HFFc6 (cell line): ENCODE measurements around the gene ADGRE3. TPM values are rescaled to one million over a fixed set of nuclear protein-coding genes. Genes with fewer than 3 reads are reported as not detected.
A peak's percentile ranks its signal among the peaks of the same experiment; 100 is the strongest.

ENCODE experiments used
- DNase-seq: peaks from one replicate; pipeline ENCODE4 v3.0.0-alpha.2; 2018
- H3K27ac Mint-ChIP-seq: 2 replicates; pipeline ENCODE4 v1.8.0; 2020; ENCODE audit warnings: mild to moderate bottlenecking, mixed read lengths
- H3K27me3 Mint-ChIP-seq: 2 replicates; pipeline ENCODE4 v1.8.0; 2021; ENCODE audit warnings: mild to moderate bottlenecking, moderate library complexity, mixed read lengths; ENCODE audit not compliant: insufficient read depth
- H3K36me3 Mint-ChIP-seq: 2 replicates; pipeline ENCODE4 v1.8.0; 2021; ENCODE audit warnings: low read depth, mixed read lengths
- H3K4me1 Mint-ChIP-seq: 2 replicates; pipeline ENCODE4 v1.8.0; 2020; ENCODE audit warnings: low read depth, mixed read lengths
- H3K4me3 Mint-ChIP-seq: 2 replicates; pipeline ENCODE4 v1.8.0; 2020; ENCODE audit warnings: mild to moderate bottlenecking, moderate library complexity, mixed read lengths
- H3K9me3 Mint-ChIP-seq: 2 replicates; pipeline ENCODE4 v1.8.0; 2020; ENCODE audit warnings: mild to moderate bottlenecking, mixed read lengths
- total RNA-seq, 6 experiments: library from RNA; stranded (reverse); fragmentation: NEBNext Ultra II Directional; extraction: Animal tissue kit (Norgen Biotek cat#: 25700); gene quantifications; 2 replicates in 1 of 6; 3 replicates in 5 of 6; pipeline ENCODE4 v1.2.3, GENCODE V29; 2021
- TF ChIP-seq, protein P1 (sequence below): fragments of 200-600 bp; sonication (generic); IDR thresholded peaks from 2 replicates; pipeline ENCODE4 v1.5.0; 2021; ENCODE audit warnings: antibody characterized with exemption, mild to moderate bottlenecking

ADGRE3 gene
- total RNA-seq, 6 experiments from 2014 or later = not detected

DNA sequence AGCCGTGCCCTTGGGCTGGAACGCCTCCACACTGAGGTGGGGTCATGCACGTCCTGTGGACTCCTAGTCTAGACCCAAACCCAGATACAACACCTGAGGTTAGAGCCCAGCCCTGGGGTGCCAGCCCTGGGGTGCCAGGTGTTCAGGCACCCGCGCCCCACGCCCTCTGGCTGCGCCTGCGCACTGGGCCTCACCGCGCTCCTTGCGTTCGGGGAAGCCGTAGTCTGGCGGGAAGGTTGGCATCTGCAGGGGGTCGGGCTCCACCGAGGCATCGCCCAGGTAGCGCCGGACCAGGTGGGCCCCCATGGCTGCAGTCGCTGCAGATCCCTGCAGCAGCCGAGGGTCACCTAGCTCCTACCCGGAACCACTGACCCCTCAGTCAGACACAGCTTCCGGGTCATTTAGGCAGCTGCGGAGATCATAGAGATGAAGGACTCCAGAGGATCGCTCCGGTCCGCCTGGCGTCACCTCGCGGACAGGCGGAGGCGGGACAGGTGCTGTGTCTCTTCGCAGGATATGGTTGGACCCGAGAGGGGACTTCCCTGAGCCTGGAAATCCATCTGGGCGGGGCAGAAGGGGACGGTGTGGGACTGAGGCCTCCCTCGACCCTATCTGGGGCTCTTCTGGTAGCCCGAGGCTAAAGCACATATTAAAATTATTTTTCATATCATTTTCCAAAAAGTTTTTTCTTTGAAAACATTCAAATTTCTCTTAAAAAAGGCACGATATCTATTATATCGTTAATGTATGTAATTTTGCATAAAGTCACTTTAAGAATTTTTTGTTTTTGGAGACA lies 102.8 kb downstream of the ADGRE3 start, which contains the start of gene NDUFB7:
TSS of gene NDUFB7 (minus strand) at position 372 of the 796 bp plus-strand sequence. CDS start at position 306, 66 bp downstream.
- peaks cover 24% of the 10 kb centered on the region for H3K4me1 Mint-ChIP-seq
- peak within 1 kb of the TSS; percentile 65 for H3K27ac Mint-ChIP-seq

DNA sequence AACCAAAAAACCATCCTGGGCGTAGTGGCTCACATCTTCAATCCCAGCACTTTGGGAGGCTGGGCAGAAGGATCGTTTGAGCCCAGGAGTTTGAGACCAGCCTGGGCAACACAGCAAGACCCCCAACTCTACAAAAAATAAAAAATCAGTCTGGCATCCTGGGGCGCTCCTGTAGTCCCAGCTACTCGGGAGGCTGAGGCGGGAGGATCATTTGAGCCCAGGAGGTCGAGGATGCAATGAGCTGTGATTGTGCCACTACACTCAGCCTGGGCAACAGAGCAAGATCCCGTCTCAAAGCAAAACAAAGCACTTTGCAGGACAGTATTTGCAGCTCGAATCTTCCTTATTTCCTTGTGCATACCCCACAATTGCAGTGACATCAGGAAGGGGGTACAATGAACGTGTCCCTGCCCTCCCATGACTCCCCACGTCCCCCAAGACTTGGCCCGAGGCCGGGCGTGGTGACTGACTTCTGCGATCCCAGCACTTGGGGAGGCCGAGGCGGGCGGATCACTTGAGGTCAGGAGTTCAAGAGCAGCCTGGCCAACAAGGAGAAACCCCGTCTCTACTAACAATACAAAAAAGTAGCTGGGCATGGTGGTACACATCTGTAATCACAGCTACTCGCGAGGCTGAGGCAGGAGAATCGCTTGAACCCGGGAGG lies 103.6 kb downstream of the ADGRE3 start:
- Mint-ChIP-seq H3K4me3 (peak overlapping the region; percentile 95), H3K36me3 (peaks cover 8% of the 10 kb centered on the region), H3K27ac (no peak overlapping the region), H3K9me3 (no peaks in the 10 kb centered on the region), H3K4me1 (peaks cover 24% of the 10 kb centered on the region), H3K27me3 (no peaks in the 10 kb centered on the region)
- TF ChIP-seq, protein P1, sequence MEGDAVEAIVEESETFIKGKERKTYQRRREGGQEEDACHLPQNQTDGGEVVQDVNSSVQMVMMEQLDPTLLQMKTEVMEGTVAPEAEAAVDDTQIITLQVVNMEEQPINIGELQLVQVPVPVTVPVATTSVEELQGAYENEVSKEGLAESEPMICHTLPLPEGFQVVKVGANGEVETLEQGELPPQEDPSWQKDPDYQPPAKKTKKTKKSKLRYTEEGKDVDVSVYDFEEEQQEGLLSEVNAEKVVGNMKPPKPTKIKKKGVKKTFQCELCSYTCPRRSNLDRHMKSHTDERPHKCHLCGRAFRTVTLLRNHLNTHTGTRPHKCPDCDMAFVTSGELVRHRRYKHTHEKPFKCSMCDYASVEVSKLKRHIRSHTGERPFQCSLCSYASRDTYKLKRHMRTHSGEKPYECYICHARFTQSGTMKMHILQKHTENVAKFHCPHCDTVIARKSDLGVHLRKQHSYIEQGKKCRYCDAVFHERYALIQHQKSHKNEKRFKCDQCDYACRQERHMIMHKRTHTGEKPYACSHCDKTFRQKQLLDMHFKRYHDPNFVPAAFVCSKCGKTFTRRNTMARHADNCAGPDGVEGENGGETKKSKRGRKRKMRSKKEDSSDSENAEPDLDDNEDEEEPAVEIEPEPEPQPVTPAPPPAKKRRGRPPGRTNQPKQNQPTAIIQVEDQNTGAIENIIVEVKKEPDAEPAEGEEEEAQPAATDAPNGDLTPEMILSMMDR = no peak
- DNase-seq = no peak

More for the DNA sequence above, 102.8 kb downstream of the ADGRE3 start, which contains the start of gene NDUFB7:
- Mint-ChIP-seq H3K27me3 (no peaks in the 10 kb centered on the region; the same call in 1 of the 2 replicates), H3K9me3 (no peaks in the 10 kb centered on the region), H3K36me3 (peaks cover 8% of the 10 kb centered on the region), H3K4me3 (peak within 1 kb of the TSS; percentile 95)
- TF ChIP-seq, protein P1 = peak; percentile 76
- peak; percentile 92 for DNase-seq

Other genes with a start within 250 kb of the ADGRE3 start
- 100 to 1,000 TPM; 132 to 173 (median 149) TPM for gene PKN1, start 241.5 kb downstream of the ADGRE3 start, total RNA-seq
- gene PTGER1, start 199.5 kb downstream of the ADGRE3 start, total RNA-seq = 1 to 10 TPM in 2 of 6 experiments, under 1 TPM in 4; 0.41 to 4.1 (median 0.62) TPM
- gene GIPC1, start 178.7 kb downstream of the ADGRE3 start, total RNA-seq = 100 to 1,000 TPM; 169 to 204 (median 181) TPM
- gene DNAJB1, start 156.4 kb downstream of the ADGRE3 start, total RNA-seq = 100 to 1,000 TPM in 3 of 6 experiments, 10 to 100 TPM in 3; 99.2 to 138 (median 103) TPM
- 100 to 1,000 TPM; 101 to 132 (median 118) TPM for gene TECR, start 145.2 kb downstream of the ADGRE3 start, total RNA-seq
- 100 to 1,000 TPM; 167 to 227 (median 199) TPM for gene NDUFB7, start 102.8 kb downstream of the ADGRE3 start, total RNA-seq
- gene CLEC17A, start 91.8 kb downstream of the ADGRE3 start, total RNA-seq = not detected
- 10 to 100 TPM in 1 of 6 experiments, 1 to 10 TPM in 5; 7.9 to 10.0 (median 9.1) TPM for gene ZNF333, start 15.2 kb upstream of the ADGRE3 start, total RNA-seq
- gene ADGRE2, start 103.7 kb upstream of the ADGRE3 start, total RNA-seq = under 1 TPM in 3 of 6 experiments, not detected in 3; 0.05 to 0.14 (median 0.07) TPM
- gene OR7A5, start 160.3 kb upstream of the ADGRE3 start, total RNA-seq = not detected
- gene OR7C1, start 160.3 kb upstream of the ADGRE3 start, total RNA-seq = not detected
- gene OR7A10, start 174.1 kb upstream of the ADGRE3 start, total RNA-seq = not detected
- gene OR7A17, start 211.3 kb upstream of the ADGRE3 start, total RNA-seq = not detected